Left ventricle myocardium inferior (tissue), 1 donor: ENCODE data around the gene POU2F1. TPM values are rescaled to one million over a fixed set of nuclear protein-coding genes. Genes with fewer than 3 reads are reported as not detected.

Experiments used
- DNase-seq: peaks from one replicate; pipeline ENCODE4 v3.0.0-alpha.2; 2020
- H3K27ac ChIP-seq: fragments of 200-600 bp; replicated peaks from 2 replicates; pipeline ENCODE4 v1.8.0; 2021
- H3K27me3 ChIP-seq: fragments of 200-600 bp; 2 replicates; pipeline ENCODE4 v1.8.0; 2021; ENCODE audit warnings: low read depth
- H3K36me3 ChIP-seq: fragments of 200-600 bp; 2 replicates; pipeline ENCODE4 v1.8.0; 2021
- H3K4me1 ChIP-seq: fragments of 200-600 bp; 2 replicates; pipeline ENCODE4 v1.8.0; 2021
- H3K4me3 ChIP-seq: fragments of 200-600 bp; 2 replicates; pipeline ENCODE4 v1.8.0; 2021; ENCODE audit warnings: mild to moderate bottlenecking, moderate library complexity
- H3K9me3 ChIP-seq: fragments of 200-600 bp; replicated peaks from 2 replicates; pipeline ENCODE4 v1.8.0; 2021
- intact Hi-C: fragments of 100-400 bp; cut with micrococcal nuclease; formaldehyde crosslinking; loops from one replicate; pipeline ENCODE4 v1.11.0; 2022
- total RNA-seq: library from RNA; stranded (reverse); fragmentation: NEBNext Ultra II Directional; extraction: Animal tissue kit (Norgen Biotek cat#: 25700); gene quantifications from one replicate; pipeline ENCODE4 v1.2.1, GENCODE V29; 2021
- TF ChIP-seq, protein P1 (sequence below): fragments of 200-600 bp; IDR thresholded peaks from 2 replicates; pipeline ENCODE4 v1.8.0; 2021; ENCODE audit warnings: antibody characterized with exemption, mild to moderate bottlenecking, borderline replicate concordance
- donor health status: DM: no; HTN: yes; CAD: no; lungs with severe emphysema.

The POU2F1 gene
- total RNA-seq, 1 donor from 2014 or later: 7.5 TPM

DNA sequence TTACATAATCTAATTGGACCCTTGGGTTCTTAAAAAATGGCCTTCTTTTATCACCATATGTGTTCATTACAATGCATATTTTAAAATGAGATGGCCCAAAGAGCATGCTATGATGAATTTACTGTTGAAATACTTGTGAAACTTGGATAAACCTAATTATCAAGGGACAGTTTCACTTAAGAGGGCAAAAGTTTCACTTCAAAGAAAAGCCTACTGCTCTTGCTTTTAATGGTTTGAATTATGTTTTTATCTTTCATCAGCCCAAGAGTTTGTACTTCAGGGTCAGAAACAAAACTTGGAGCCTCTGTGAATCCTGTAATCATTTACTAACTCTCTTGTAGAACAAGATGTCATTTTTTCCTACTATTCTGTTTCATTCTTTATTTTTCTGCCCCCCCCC, 32.3 kb downstream of the POU2F1 start:
- no peaks in the 10 kb centered on the region for H3K9me3 ChIP-seq
- no peak for DNase-seq
- H3K36me3 ChIP-seq: no peaks in the 10 kb centered on the region
- intact Hi-C loops: no loop called here
- H3K27me3 ChIP-seq: no peaks in the 10 kb centered on the region
- H3K27ac ChIP-seq: no peak overlapping the region
- H3K4me3 ChIP-seq: no peak overlapping the region
- H3K4me1 ChIP-seq: peaks cover 25% of the 10 kb centered on the region
- TF ChIP-seq, protein P1, sequence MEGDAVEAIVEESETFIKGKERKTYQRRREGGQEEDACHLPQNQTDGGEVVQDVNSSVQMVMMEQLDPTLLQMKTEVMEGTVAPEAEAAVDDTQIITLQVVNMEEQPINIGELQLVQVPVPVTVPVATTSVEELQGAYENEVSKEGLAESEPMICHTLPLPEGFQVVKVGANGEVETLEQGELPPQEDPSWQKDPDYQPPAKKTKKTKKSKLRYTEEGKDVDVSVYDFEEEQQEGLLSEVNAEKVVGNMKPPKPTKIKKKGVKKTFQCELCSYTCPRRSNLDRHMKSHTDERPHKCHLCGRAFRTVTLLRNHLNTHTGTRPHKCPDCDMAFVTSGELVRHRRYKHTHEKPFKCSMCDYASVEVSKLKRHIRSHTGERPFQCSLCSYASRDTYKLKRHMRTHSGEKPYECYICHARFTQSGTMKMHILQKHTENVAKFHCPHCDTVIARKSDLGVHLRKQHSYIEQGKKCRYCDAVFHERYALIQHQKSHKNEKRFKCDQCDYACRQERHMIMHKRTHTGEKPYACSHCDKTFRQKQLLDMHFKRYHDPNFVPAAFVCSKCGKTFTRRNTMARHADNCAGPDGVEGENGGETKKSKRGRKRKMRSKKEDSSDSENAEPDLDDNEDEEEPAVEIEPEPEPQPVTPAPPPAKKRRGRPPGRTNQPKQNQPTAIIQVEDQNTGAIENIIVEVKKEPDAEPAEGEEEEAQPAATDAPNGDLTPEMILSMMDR: no peak

- Histone ChIP-seq H3K9me3 (no peaks in the 10 kb centered on the region), H3K27me3 (no peaks in the 10 kb centered on the region), H3K36me3 (no peaks in the 10 kb centered on the region), H3K27ac (no peak overlapping the region), H3K4me3 (no peak overlapping the region), H3K4me1 (peaks cover 70% of the 10 kb centered on the region)
- intact Hi-C loops: no loop called here
- TF ChIP-seq, protein P1: no peak
- DNase-seq: no peak
Observed at GRCh38 chr1:167258858-167259257, 38.2 kb downstream of the POU2F1 start.

DNA sequence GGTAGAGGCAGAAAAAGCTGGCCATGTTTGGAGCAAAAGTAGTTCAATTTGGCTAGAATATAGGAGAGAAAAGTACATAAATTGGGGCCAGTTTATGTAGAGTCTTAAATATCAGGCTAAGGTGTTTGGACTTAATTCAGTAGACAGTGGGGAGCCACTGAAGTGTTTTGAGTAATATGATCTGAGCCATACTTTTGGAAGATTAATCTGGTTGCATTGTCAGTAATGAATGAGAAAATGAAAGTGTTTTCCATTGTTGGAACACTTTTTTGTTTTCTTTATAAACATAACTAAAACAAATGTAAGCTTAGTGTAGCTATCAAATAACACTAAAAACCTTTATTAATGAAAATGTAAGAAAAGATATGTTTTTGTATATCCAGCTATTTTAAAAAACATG, 42.1 kb downstream of the POU2F1 start:
- Histone ChIP-seq H3K4me1 (peaks cover 80% of the 10 kb centered on the region), H3K27ac (no peak overlapping the region), H3K9me3 (no peaks in the 10 kb centered on the region), H3K4me3 (no peak overlapping the region), H3K36me3 (no peaks in the 10 kb centered on the region), H3K27me3 (no peaks in the 10 kb centered on the region)
- intact Hi-C loops: loop anchor here (10.0 kb wide), 1 partner anchor 272 kb away; no protein-coding TSS in a partner anchor
- TF ChIP-seq, protein P1: no peak
- DNase-seq: no peak

- Histone ChIP-seq H3K4me3 (no peak overlapping the region), H3K36me3 (no peaks in the 10 kb centered on the region), H3K9me3 (no peaks in the 10 kb centered on the region), H3K4me1 (peaks cover 81% of the 10 kb centered on the region), H3K27me3 (no peaks in the 10 kb centered on the region), H3K27ac (no peak overlapping the region)
- intact Hi-C loops: loop anchor here (10.0 kb wide), 1 partner anchor 271 kb away; no protein-coding TSS in a partner anchor
- TF ChIP-seq, protein P1: no peak
- no peak for DNase-seq
Observed at GRCh38 chr1:167263344-167263743, 42.7 kb downstream of the POU2F1 start.

- Histone ChIP-seq H3K9me3 (no peaks in the 10 kb centered on the region), H3K4me1 (peaks cover 81% of the 10 kb centered on the region), H3K36me3 (no peaks in the 10 kb centered on the region), H3K27ac (no peak overlapping the region), H3K27me3 (no peaks in the 10 kb centered on the region), H3K4me3 (no peak overlapping the region)
- DNase-seq: no peak
- TF ChIP-seq, protein P1: no peak
- intact Hi-C loops: loop anchor here (10.0 kb wide), 1 partner anchor 271 kb away; no protein-coding TSS in a partner anchor
Observed at GRCh38 chr1:167263819-167264464, 43.3 kb downstream of the POU2F1 start.
